Spleen (tissue), 7 donors: ENCODE data around the gene PTTG1IP.

ENCODE experiments used
- POLR2AphosphoS5 ChIP-seq, 3 donors: sonication (generic); formaldehyde crosslinking; IDR thresholded peaks; one replicate each; pipeline ENCODE4 v1.5.1; 2017; ENCODE audit warnings: antibody characterized with exemption in 3 of 3
- TF ChIP-seq, protein P1 (sequence below), 11 experiments: fragments of 200-600 bp in 7 of 11; fragments of 450-650 bp in 4 of 11; sonication (generic) in 4 of 11; IDR thresholded peaks in 8 of 11; conservative IDR thresholded peaks in 3 of 11; 1 replicate in 7 of 11; 2 replicates in 4 of 11; pipeline versions ENCODE4 v1.4.0 to v1.8.0; 2016 to 2021; ENCODE audit warnings: antibody characterized with exemption in 11 of 11, inconsistent platforms in 4 of 11, mild to moderate bottlenecking in 1 of 11
- donor health status: DM: no; HTN: no; CAD: no; lungs with moderate emphysema.
- donor health status: DM: no; HTN: no; CAD: no.
- donor health status: DM: no; HTN: no; CAD: no.

DNA sequence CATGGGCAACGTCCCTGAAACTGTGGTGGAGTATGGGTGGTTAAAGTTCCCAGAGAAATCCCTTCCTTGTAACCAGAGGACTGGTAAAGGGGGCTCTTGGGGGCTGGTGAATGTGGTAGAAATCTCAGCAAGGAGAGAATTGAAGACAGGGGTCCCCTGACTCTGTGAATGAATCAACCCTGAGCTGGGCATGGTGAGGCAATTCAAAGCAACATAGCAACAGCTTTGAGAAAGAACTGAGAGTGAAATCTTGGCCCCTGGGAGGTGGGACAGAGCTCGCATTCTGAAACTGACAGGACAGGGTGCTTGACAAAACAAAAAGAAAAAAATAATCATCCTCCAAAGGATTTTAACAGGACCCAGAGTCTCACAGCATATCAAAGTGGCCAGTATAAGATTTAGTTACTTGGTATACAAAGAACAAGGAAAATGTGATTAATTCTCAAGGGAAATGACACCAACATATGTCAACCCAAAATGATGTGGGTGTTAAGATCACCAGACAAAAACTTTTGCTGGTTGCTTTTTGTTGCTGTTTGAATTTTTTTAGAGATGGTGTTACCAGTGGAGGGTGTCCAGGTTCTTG lies 43.9 kb downstream of the PTTG1IP start:
- no peak for TF ChIP-seq POLR2AphosphoS5 (IDR thresholded peaks at IDR 0.05)
- TF ChIP-seq, protein P1, sequence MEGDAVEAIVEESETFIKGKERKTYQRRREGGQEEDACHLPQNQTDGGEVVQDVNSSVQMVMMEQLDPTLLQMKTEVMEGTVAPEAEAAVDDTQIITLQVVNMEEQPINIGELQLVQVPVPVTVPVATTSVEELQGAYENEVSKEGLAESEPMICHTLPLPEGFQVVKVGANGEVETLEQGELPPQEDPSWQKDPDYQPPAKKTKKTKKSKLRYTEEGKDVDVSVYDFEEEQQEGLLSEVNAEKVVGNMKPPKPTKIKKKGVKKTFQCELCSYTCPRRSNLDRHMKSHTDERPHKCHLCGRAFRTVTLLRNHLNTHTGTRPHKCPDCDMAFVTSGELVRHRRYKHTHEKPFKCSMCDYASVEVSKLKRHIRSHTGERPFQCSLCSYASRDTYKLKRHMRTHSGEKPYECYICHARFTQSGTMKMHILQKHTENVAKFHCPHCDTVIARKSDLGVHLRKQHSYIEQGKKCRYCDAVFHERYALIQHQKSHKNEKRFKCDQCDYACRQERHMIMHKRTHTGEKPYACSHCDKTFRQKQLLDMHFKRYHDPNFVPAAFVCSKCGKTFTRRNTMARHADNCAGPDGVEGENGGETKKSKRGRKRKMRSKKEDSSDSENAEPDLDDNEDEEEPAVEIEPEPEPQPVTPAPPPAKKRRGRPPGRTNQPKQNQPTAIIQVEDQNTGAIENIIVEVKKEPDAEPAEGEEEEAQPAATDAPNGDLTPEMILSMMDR (IDR thresholded peaks at IDR 0.05 in 8 of 11, conservative IDR thresholded peaks at IDR 0.05 in 3 of 11), result no peak
